CD4-positive, alpha-beta T cell treated with Interleukin-15 for 1 hour (primary cell): Measurements from ENCODE around the gene IL1RAP.

ENCODE experiments used
- DNase-seq: peaks from one replicate; pipeline ENCODE4 v3.0.0-alpha.2; 2020

IL1RAP gene

GRCh38 chr3:190581041-190581541 is 67.2 kb downstream of the IL1RAP start:
- DNase-seq, result no peak

- DNase-seq, result no peak
Observed at GRCh38 chr3:190582667-190583066, 68.8 kb downstream of the IL1RAP start.

GRCh38 chr3:190585805-190586630 is 72.1 kb downstream of the IL1RAP start:
- peak; percentile 50 for DNase-seq

GRCh38 chr3:190586631-190587011 is 72.7 kb downstream of the IL1RAP start:
- no peak for DNase-seq

GRCh38 chr3:190588570-190588969 is 74.7 kb downstream of the IL1RAP start:
- DNase-seq, result no peak

- no peak for DNase-seq
Observed at GRCh38 chr3:190589326-190589725, 75.4 kb downstream of the IL1RAP start.

- no peak for DNase-seq
Observed at GRCh38 chr3:190591080-190591479, 77.2 kb downstream of the IL1RAP start.

- no peak for DNase-seq
Observed at GRCh38 chr3:190593075-190593474, 79.2 kb downstream of the IL1RAP start.

- no peak for DNase-seq
Observed at GRCh38 chr3:190594171-190594570, 80.3 kb downstream of the IL1RAP start.

- no peak for DNase-seq
Observed at GRCh38 chr3:190595179-190595795, 81.4 kb downstream of the IL1RAP start.

- DNase-seq, result no peak
Observed at GRCh38 chr3:190595807-190596206, 81.9 kb downstream of the IL1RAP start.

GRCh38 chr3:190596349-190597285 is 82.7 kb downstream of the IL1RAP start:
- DNase-seq, result no peak

- no peak for DNase-seq
Observed at GRCh38 chr3:190597291-190597690, 83.4 kb downstream of the IL1RAP start.

- DNase-seq, result no peak
Observed at GRCh38 chr3:190601622-190602021, 87.7 kb downstream of the IL1RAP start.

- no peak for DNase-seq
Observed at GRCh38 chr3:190605385-190605784, 91.5 kb downstream of the IL1RAP start.

GRCh38 chr3:190606596-190606995 is 92.7 kb downstream of the IL1RAP start:
- no peak for DNase-seq

- no peak for DNase-seq
Observed at GRCh38 chr3:190607021-190607420, 93.1 kb downstream of the IL1RAP start.

GRCh38 chr3:190608850-190609589 is 95.1 kb downstream of the IL1RAP start:
- no peak for DNase-seq

- DNase-seq, result no peak
Observed at GRCh38 chr3:190614226-190615059, 100.6 kb downstream of the IL1RAP start.

- DNase-seq, result no peak
Observed at GRCh38 chr3:190615060-190615384, 101.1 kb downstream of the IL1RAP start.

- no peak for DNase-seq
Observed at GRCh38 chr3:190615607-190616006, 101.7 kb downstream of the IL1RAP start.

- no peak for DNase-seq
Observed at GRCh38 chr3:190616637-190617036, 102.8 kb downstream of the IL1RAP start.
